H1 (cell line): Measurements from ENCODE around the gene HOTAIR. TPM values are rescaled to one million over a fixed set of nuclear protein-coding genes. Genes with fewer than 3 reads are reported as not detected.

Experiments used
- CTCF ChIA-PET: fragments of 300-600 bp; sonication (Branson Sonifier 250); formaldehyde crosslinking; loops from one replicate; lab custom pipeline; 2021; ENCODE audit not compliant: partially characterized antibody; lab: Charles Lee
- POLR2A ChIA-PET: fragments of 300-600 bp; sonication (Branson Sonifier 250); formaldehyde crosslinking; loops from one replicate; lab custom pipeline; 2021; ENCODE audit warnings: inconsistent platforms; ENCODE audit not compliant: partially characterized antibody; lab: Charles Lee
- DNase-seq, 2 experiments: peaks; one replicate each; pipeline versions ENCODE4 v3.0.0 to v3.0.0-alpha.2; 2010 to 2022; ENCODE audit warnings: low spot score in 2 of 2, low read depth in 1 of 2, mixed read lengths in 1 of 2
- FAIRE-seq: peaks from 2 replicates; lab custom pipeline; 2011; peaks lifted over from hg19 to GRCh38; lab: Jason Lieb, UNC
- H2AFZ ChIP-seq: 2 replicates; pipeline ENCODE4 v1.8.1; 2012; ENCODE audit warnings: low read length, inconsistent platforms
- H2AK5ac ChIP-seq: 2 replicates; pipeline ENCODE4 v1.6.1; 2013; ENCODE audit warnings: low read depth, low read length
- H2BK120ac ChIP-seq: replicated peaks from 2 replicates; pipeline ENCODE3; 2013; ENCODE audit warnings: low read depth, low read length, inconsistent platforms
- H2BK12ac ChIP-seq: 2 replicates; pipeline ENCODE4 v1.6.1; 2013; ENCODE audit warnings: low read depth, low read length
- H2BK15ac ChIP-seq: 2 replicates; pipeline ENCODE4 v1.6.1; 2013; ENCODE audit warnings: low read length
- H2BK20ac ChIP-seq: 2 replicates; pipeline ENCODE4 v1.6.1; 2013; ENCODE audit warnings: low read length
- H2BK5ac ChIP-seq: 2 replicates; pipeline ENCODE4 v1.6.1; 2013; ENCODE audit warnings: low read depth, low read length
- H3K14ac ChIP-seq: 2 replicates; pipeline ENCODE4 v1.6.1; 2013; ENCODE audit warnings: inconsistent platforms; ENCODE audit not compliant: insufficient read length
- H3K18ac ChIP-seq: 2 replicates; pipeline ENCODE4 v1.6.1; 2013; ENCODE audit warnings: low read length; ENCODE audit errors: extremely low read depth
- H3K23ac ChIP-seq: 2 replicates; pipeline ENCODE4 v1.6.1; 2013; ENCODE audit warnings: inconsistent platforms; ENCODE audit not compliant: insufficient read length
- H3K23me2 ChIP-seq: 2 replicates; pipeline ENCODE4 v1.6.1; 2013; ENCODE audit warnings: low read depth, low read length
- H3K27ac ChIP-seq: 2 replicates; pipeline ENCODE4 v1.6.1; 2011; ENCODE audit warnings: low read depth, low read length, inconsistent platforms
- H3K27me3 ChIP-seq, 4 experiments: replicated peaks in 1 of 4; 1 replicate in 1 of 4; 2 replicates in 3 of 4; pipeline versions ENCODE4 v1.6.1 to v1.8.1; 2011 to 2013; ENCODE audit warnings: low read length in 3 of 4, mild to moderate bottlenecking in 3 of 4, inconsistent platforms in 2 of 4, mixed read lengths in 2 of 4, moderate library complexity in 1 of 4; ENCODE audit not compliant: control insufficient read depth in 3 of 4, insufficient read depth in 3 of 4; ENCODE audit errors: extremely low read depth in 1 of 4
- H3K36me3 ChIP-seq, 4 experiments: 2 replicates each; pipeline versions ENCODE4 v1.6.1 to v1.8.1; 2011 to 2013; ENCODE audit warnings: mild to moderate bottlenecking in 4 of 4, low read length in 3 of 4, moderate library complexity in 2 of 4, control low read depth in 1 of 4, inconsistent platforms in 1 of 4; ENCODE audit not compliant: insufficient read depth in 4 of 4, control insufficient read depth in 2 of 4
- H3K4ac ChIP-seq: replicated peaks from 2 replicates; pipeline ENCODE3; 2013; ENCODE audit warnings: low read length, low read depth, mixed read lengths, inconsistent platforms; ENCODE audit not compliant: insufficient read length
- H3K4me1 ChIP-seq, 4 experiments: replicated peaks in 1 of 4; 1 replicate in 1 of 4; 2 replicates in 3 of 4; pipeline versions ENCODE4 v1.6.1 to v1.8.1; 2011 to 2013; ENCODE audit warnings: low read length in 3 of 4, inconsistent platforms in 2 of 4, mixed read lengths in 1 of 4; ENCODE audit not compliant: insufficient read depth in 4 of 4, control insufficient read depth in 3 of 4
- H3K4me2 ChIP-seq, 2 experiments: 2 replicates each; pipeline versions ENCODE4 v1.6.1 to v1.8.1; 2011 to 2013; ENCODE audit warnings: low read depth in 2 of 2, low read length in 2 of 2, control low read depth in 1 of 2, inconsistent platforms in 1 of 2, mild to moderate bottlenecking in 1 of 2; ENCODE audit not compliant: insufficient read depth in 1 of 2
- H3K4me3 ChIP-seq, 4 experiments: fragments of 200-600, 300-600 bp in 1 of 4; sonication (generic), shearing (Covaris generic), sonication (Bioruptor Twin) in 1 of 4; 2 replicates each; pipeline versions ENCODE4 v1.5.1 to v1.8.1; 2011 to 2016; ENCODE audit warnings: low read length in 4 of 4, low read depth in 3 of 4, control low read depth in 2 of 4, inconsistent platforms in 2 of 4, mild to moderate bottlenecking in 2 of 4, mixed read lengths in 1 of 4, moderate library complexity in 1 of 4; ENCODE audit not compliant: insufficient read depth in 2 of 4; ENCODE audit errors: extremely low read depth in 1 of 4
- H3K56ac ChIP-seq: replicated peaks from 2 replicates; pipeline ENCODE3; 2013; ENCODE audit warnings: low read depth, mild to moderate bottlenecking, mixed read lengths, low read length, inconsistent platforms; ENCODE audit not compliant: insufficient read length
- H3K79me1 ChIP-seq: 2 replicates; pipeline ENCODE4 v1.6.1; 2013; ENCODE audit warnings: low read depth, low read length, control low read depth
- H3K79me2 ChIP-seq, 2 experiments: 2 replicates each; pipeline versions ENCODE4 v1.6.1 to v1.8.1; 2012 to 2013; ENCODE audit warnings: low read length in 2 of 2, mild to moderate bottlenecking in 2 of 2, inconsistent platforms in 1 of 2; ENCODE audit not compliant: insufficient read depth in 2 of 2, control insufficient read depth in 1 of 2
- H3K9ac ChIP-seq, 4 experiments: replicated peaks in 1 of 4; 1 replicate in 1 of 4; 2 replicates in 3 of 4; pipeline versions ENCODE4 v1.6.1 to v1.8.1; 2011 to 2013; ENCODE audit warnings: low read depth in 3 of 4, low read length in 3 of 4, control low read depth in 2 of 4, mild to moderate bottlenecking in 2 of 4, moderate library complexity in 2 of 4, inconsistent platforms in 1 of 4; ENCODE audit errors: extremely low read depth in 1 of 4
- H3K9me3 ChIP-seq, 2 experiments: 2 replicates each; pipeline versions ENCODE4 v1.6.1 to v1.8.1; 2012 to 2013; ENCODE audit warnings: mild to moderate bottlenecking in 2 of 2, moderate library complexity in 2 of 2, control low read depth in 1 of 2, inconsistent platforms in 1 of 2, low read depth in 1 of 2, low read length in 1 of 2, mixed read lengths in 1 of 2; ENCODE audit not compliant: insufficient read depth in 2 of 2
- H4K20me1 ChIP-seq, 2 experiments: replicated peaks in 1 of 2; 2 replicates each; pipeline versions ENCODE3 to v1.8.1; 2011 to 2013; ENCODE audit warnings: inconsistent platforms in 2 of 2, low read length in 2 of 2, mild to moderate bottlenecking in 1 of 2; ENCODE audit not compliant: insufficient read depth in 2 of 2, control insufficient read depth in 1 of 2
- H4K5ac ChIP-seq: 2 replicates; pipeline ENCODE4 v1.6.1; 2013; ENCODE audit warnings: low read length, low read depth, mixed read lengths, inconsistent platforms; ENCODE audit not compliant: insufficient read length
- H4K8ac ChIP-seq: 2 replicates; pipeline ENCODE4 v1.8.0; 2013; ENCODE audit warnings: mild to moderate bottlenecking, moderate library complexity, low read length, inconsistent platforms; ENCODE audit not compliant: insufficient read depth; ENCODE audit errors: extremely low read depth
- H4K91ac ChIP-seq: replicated peaks from 2 replicates; pipeline ENCODE3; 2013; ENCODE audit warnings: low read length, mixed read lengths, inconsistent platforms; ENCODE audit not compliant: insufficient read length
- BRCA1 ChIP-seq: IDR thresholded peaks from 2 replicates; pipeline ENCODE4 v1.6.1; 2012; ENCODE audit warnings: low read depth, low read length, improper control_type of control experiment
- EZH2 ChIP-seq: fragments of 200-600 bp; sonication (generic); IDR thresholded peaks from 2 replicates; pipeline ENCODE4 v1.7.1; 2012; ENCODE audit warnings: low read depth, mild to moderate bottlenecking, moderate library complexity, low read length, inconsistent platforms; ENCODE audit not compliant: severe bottlenecking
- MAX ChIP-seq: IDR thresholded peaks from 2 replicates; pipeline ENCODE4 v1.6.1; 2012; ENCODE audit warnings: inconsistent platforms
- NANOG ChIP-seq: IDR thresholded peaks from 2 replicates; pipeline ENCODE4 v1.6.1; 2011; ENCODE audit warnings: low read length, low read depth, mild to moderate bottlenecking, inconsistent platforms; ENCODE audit not compliant: insufficient read depth, poor library complexity, severe bottlenecking
- RNF2 ChIP-seq: fragments of 200-900, 300-1000 bp; sonication (generic); IDR thresholded peaks from 2 replicates; pipeline ENCODE4 v1.7.1; 2016; ENCODE audit warnings: borderline replicate concordance, low read depth, mild to moderate bottlenecking, antibody characterized with exemption, low read length; ENCODE audit not compliant: poor library complexity, severe bottlenecking; ENCODE audit errors: missing control alignments
- SUZ12 ChIP-seq: fragments of 200-600 bp; sonication (generic); IDR thresholded peaks from 2 replicates; pipeline ENCODE4 v1.6.1; 2012; ENCODE audit warnings: mild to moderate bottlenecking, inconsistent platforms, low read length, moderate library complexity, mixed read lengths
- WGBS, 2 experiments: shearing (Covaris generic) in 1 of 2; methylation state at CpG; one replicate each; pipeline versions ENCODE4 v1.1.6 to v1.1.7; 2013 to 2015; ENCODE audit warnings: low lambda C conversion rate in 2 of 2, mixed read lengths in 2 of 2, inconsistent platforms in 1 of 2, low coverage in 1 of 2, missing lambda C conversion rate in 1 of 2; ENCODE audit not compliant: insufficient replicate concordance in 2 of 2, insufficient coverage in 1 of 2, insufficient read length in 1 of 2; ENCODE audit errors: extremely low coverage in 1 of 2, missing lambda C conversion rate in 1 of 2; 5-methylcytosine and 5-hydroxymethylcytosine counted together
- polyA plus RNA-seq, 7 experiments: library from polyadenylated mRNA; depleted of rRNA in 3 of 7; stranded (reverse) in 5 of 7; unstranded in 2 of 7; fragments of >200 nt in 5 of 7; fragments of 200-250 nt in 2 of 7; gene quantifications; 1 replicate in 5 of 7; 2 replicates in 1 of 7; 4 replicates in 1 of 7; pipeline versions ENCODE4 v1.2.1 to v1.2.3, GENCODE V29; 2011 to 2013; ENCODE audit warnings: missing spikeins in 2 of 7, mixed read lengths in 2 of 7
- total RNA-seq: library from RNA; stranded (reverse); fragmentation: NEBNext Ultra II Directional; extraction: Animal tissue kit (Norgen Biotek cat#: 25700); gene quantifications from 2 replicates; pipeline ENCODE4 v1.2.1, GENCODE V29; 2021

Gene HOTAIR
- total and polyA plus RNA-seq, 2 of the 8 experiments (the other 6 are each of a cell fraction or from before 2014, with no cell fraction given), result not detected

GRCh38 chr12:53985994-53986685 is 11.4 kb upstream of the HOTAIR start:
- peak overlapping the region; percentile 41 to 55 for H3K4me2 ChIP-seq
- H4K8ac ChIP-seq, result no peak overlapping the region
- H3K4me1 ChIP-seq, result peaks cover 0 to 6% (median 3%) of the 10 kb centered on the region in 4 experiments; a peak in 3 of 7 replicates
- no peak overlapping the region for H3K56ac ChIP-seq
- no peak for FAIRE-seq
- TF ChIP-seq SUZ12 (peak; percentile 99), MAX (0 out of 2 replicates have a peak, but pooled peaks have one; percentile 14), NANOG (no peak), BRCA1 (no peak), EZH2 (peak; percentile 99), RNF2 (peak; percentile 59)
- DNase-seq, result no peak
- peak overlapping the region in 1 of 4 experiments; percentile 38; a peak in 2 of 8 replicates for H3K4me3 ChIP-seq
- no peaks in the 10 kb centered on the region for H3K79me1 ChIP-seq
- peaks cover 17 to 33% of the 10 kb centered on the region in 2 experiments for H4K20me1 ChIP-seq
- H2BK120ac ChIP-seq, result no peak overlapping the region
- CTCF ChIA-PET, result interaction anchor here (0.6 to 5.8 kb wide), 31 partner anchors 11 to 772 kb away, joined by 3 to 91 read pairs (median 5); partner anchors contain the start of genes HOTAIR, HOXC12, HOXC4 and HOXC8
- H4K91ac ChIP-seq, result no peak overlapping the region
- H3K27me3 ChIP-seq, result peaks cover 94 to 99% (median 97%) of the 10 kb centered on the region in 4 experiments
- no peak overlapping the region; the same call in 1 of the 2 replicates for H2BK20ac ChIP-seq
- H2AFZ ChIP-seq, result no peak overlapping the region
- no peak overlapping the region for H3K27ac ChIP-seq
- no peaks in the 10 kb centered on the region for H3K23me2 ChIP-seq
- no peak overlapping the region for H2BK5ac ChIP-seq
- H3K18ac ChIP-seq, result peak overlapping the region; percentile 32; the same call in 1 of the 2 replicates
- no peaks in the 10 kb centered on the region for H3K79me2 ChIP-seq
- 0 out of 2 replicates have a peak overlapping the region, but pooled peaks have one; percentile 50 for H2BK12ac ChIP-seq
- peaks cover 0 to 8% (median 0%) of the 10 kb centered on the region in 4 experiments; a peak in 1 of 8 replicates for H3K36me3 ChIP-seq
- no peak overlapping the region for H3K14ac ChIP-seq
- POLR2A ChIA-PET, result interaction anchor here (1.1 to 1.2 kb wide), 3 partner anchors 9 to 16 kb away, joined by 3 to 4 read pairs (median 4); partner anchors contain the start of gene HOXC11
- H3K9me3 ChIP-seq, result peaks cover 0 to 9% of the 10 kb centered on the region in 2 experiments; a peak in 1 of 4 replicates
- no peak overlapping the region for H3K9ac ChIP-seq
- no peak overlapping the region for H3K23ac ChIP-seq
- 9% methylated on average over 47 of the region's 50 CpGs; no CpG with 5 or more reads in 1 of the 2 experiments for WGBS, 2 experiments
- H3K4ac ChIP-seq, result no peak overlapping the region
- no peak overlapping the region for H4K5ac ChIP-seq
- H2AK5ac ChIP-seq, result no peak overlapping the region
- peak overlapping the region; percentile 88; the same call in 1 of the 2 replicates for H2BK15ac ChIP-seq
